ENCODE results near the gene SDF2. TPM values are rescaled to one million over a fixed set of nuclear protein-coding genes. Genes with fewer than 3 reads are reported as not detected.

SDF2 gene
- total and polyA plus RNA-seq, 9 of the 15 experiments (the other 6 are each of a cell fraction or from before 2014, with no cell fraction given): 41.2 to 132 (median 65.6) TPM

DNA sequence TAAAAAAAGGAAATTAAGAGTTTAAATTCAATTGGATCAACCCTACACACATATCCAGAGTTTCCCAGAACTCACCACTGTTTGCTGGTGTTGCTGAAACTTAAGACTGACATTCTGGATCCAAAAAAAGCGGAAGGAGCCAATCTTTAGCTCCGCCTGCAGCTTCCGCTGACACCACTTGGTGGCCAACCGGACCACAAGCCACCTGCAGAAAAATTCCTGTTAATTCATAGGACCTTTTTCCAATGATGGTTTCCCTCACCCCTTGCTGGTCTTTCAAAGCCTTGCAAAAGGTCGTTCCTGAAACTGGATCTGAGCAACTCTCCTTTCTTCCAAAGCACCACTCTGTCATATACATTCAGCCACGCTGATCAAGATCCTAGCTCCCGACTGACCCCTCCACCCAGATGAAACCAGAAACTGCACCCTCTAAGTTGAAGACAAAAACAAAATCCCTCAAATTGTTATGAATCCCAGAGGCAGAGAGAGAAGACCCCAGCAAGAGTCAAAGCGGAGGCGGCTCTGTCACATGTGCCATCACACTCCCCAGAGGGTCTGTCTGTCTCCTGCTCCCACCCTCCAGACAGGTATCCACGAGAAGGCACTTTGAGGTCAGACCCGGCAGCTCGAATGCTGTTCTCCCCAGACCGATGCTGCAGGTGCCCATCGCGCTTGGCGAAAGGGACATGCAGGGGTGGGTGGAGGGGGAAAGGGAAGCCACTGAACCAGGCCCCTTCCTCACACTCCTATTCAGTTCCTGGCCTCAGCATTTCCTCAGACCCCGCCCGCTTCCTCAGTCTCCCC is 17.5 kb downstream of the SDF2 start (continued):
- 0 out of 2 replicates have a peak, but pooled peaks have one; percentile 26 for TF ChIP-seq HMGXB4 (CRISPR knock-in tag; IDR thresholded peaks at IDR 0.05)
- TF ChIP-seq EP300 (IDR thresholded peaks at IDR 0.05; ENCODE audit: low read length): peak; percentile 31
- TF ChIP-seq XRCC5 (IDR thresholded peaks at IDR 0.05; ENCODE audit: low read depth, low read length): peak; percentile 58; the same call in 1 of the 2 replicates
- no peak for TF ChIP-seq ZKSCAN3 (CRISPR knock-in tag; IDR thresholded peaks at IDR 0.05)
- no peak for TF ChIP-seq MYBL2 (IDR thresholded peaks at IDR 0.05; ENCODE audit: low read depth)
- TF ChIP-seq MYBL2 (CRISPR knock-in tag; IDR thresholded peaks at IDR 0.05; ENCODE audit: borderline replicate concordance): no peak
- no peak for TF ChIP-seq ZNF143 (CRISPR knock-in tag; IDR thresholded peaks at IDR 0.05)
- TF ChIP-seq NCOA6 (IDR thresholded peaks at IDR 0.05): no peak
- TF ChIP-seq, protein P1, sequence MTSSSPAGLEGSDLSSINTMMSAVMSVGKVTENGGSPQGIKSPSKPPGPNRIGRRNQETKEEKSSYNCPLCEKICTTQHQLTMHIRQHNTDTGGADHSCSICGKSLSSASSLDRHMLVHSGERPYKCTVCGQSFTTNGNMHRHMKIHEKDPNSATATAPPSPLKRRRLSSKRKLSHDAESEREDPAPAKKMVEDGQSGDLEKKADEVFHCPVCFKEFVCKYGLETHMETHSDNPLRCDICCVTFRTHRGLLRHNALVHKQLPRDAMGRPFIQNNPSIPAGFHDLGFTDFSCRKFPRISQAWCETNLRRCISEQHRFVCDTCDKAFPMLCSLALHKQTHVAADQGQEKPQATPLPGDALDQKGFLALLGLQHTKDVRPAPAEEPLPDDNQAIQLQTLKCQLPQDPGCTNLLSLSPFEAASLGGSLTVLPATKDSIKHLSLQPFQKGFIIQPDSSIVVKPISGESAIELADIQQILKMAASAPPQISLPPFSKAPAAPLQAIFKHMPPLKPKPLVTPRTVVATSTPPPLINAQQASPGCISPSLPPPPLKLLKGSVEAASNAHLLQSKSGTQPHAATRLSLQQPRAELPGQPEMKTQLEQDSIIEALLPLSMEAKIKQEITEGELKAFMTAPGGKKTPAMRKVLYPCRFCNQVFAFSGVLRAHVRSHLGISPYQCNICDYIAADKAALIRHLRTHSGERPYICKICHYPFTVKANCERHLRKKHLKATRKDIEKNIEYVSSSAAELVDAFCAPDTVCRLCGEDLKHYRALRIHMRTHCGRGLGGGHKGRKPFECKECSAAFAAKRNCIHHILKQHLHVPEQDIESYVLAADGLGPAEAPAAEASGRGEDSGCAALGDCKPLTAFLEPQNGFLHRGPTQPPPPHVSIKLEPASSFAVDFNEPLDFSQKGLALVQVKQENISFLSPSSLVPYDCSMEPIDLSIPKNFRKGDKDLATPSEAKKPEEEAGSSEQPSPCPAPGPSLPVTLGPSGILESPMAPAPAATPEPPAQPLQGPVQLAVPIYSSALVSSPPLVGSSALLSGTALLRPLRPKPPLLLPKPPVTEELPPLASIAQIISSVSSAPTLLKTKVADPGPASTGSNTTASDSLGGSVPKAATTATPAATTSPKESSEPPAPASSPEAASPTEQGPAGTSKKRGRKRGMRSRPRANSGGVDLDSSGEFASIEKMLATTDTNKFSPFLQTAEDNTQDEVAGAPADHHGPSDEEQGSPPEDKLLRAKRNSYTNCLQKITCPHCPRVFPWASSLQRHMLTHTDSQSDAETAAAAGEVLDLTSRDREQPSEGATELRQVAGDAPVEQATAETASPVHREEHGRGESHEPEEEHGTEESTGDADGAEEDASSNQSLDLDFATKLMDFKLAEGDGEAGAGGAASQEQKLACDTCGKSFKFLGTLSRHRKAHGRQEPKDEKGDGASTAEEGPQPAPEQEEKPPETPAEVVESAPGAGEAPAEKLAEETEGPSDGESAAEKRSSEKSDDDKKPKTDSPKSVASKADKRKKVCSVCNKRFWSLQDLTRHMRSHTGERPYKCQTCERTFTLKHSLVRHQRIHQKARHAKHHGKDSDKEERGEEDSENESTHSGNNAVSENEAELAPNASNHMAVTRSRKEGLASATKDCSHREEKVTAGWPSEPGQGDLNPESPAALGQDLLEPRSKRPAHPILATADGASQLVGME (CRISPR knock-in tag; IDR thresholded peaks at IDR 0.05): 0 out of 2 replicates have a peak, but pooled peaks have one; percentile 54
- no peak for TF ChIP-seq CBX8 (IDR thresholded peaks at IDR 0.05; ENCODE audit: borderline replicate concordance, extremely low read depth, low read depth, low read length, poor library complexity, severe bottlenecking)
- 0 out of 2 replicates have a peak, but pooled peaks have one; percentile 49 for TF ChIP-seq ZNF76 (CRISPR knock-in tag; IDR thresholded peaks at IDR 0.05; ENCODE audit: borderline replicate concordance)
- TF ChIP-seq CEBPG (CRISPR knock-in tag; IDR thresholded peaks at IDR 0.05): no peak
- no peak for TF ChIP-seq CEBPG (tag; conservative IDR thresholded peaks at IDR 0.05 in 1 of 2, IDR thresholded peaks at IDR 0.05 in 1 of 2)
- TF ChIP-seq YBX1 (IDR thresholded peaks at IDR 0.05): no peak
- TF ChIP-seq, protein P2, sequence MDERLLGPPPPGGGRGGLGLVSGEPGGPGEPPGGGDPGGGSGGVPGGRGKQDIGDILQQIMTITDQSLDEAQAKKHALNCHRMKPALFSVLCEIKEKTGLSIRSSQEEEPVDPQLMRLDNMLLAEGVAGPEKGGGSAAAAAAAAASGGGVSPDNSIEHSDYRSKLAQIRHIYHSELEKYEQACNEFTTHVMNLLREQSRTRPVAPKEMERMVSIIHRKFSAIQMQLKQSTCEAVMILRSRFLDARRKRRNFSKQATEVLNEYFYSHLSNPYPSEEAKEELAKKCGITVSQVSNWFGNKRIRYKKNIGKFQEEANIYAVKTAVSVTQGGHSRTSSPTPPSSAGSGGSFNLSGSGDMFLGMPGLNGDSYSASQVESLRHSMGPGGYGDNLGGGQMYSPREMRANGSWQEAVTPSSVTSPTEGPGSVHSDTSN (CRISPR knock-in tag; IDR thresholded peaks at IDR 0.05; ENCODE audit: low read depth): no peak
- TF ChIP-seq, protein P2 (tag; conservative IDR thresholded peaks at IDR 0.05; ENCODE audit: low read depth): peak; percentile 24; the same call in 1 of the 2 replicates
- TF ChIP-seq SP2 (IDR thresholded peaks at IDR 0.05; ENCODE audit: extremely low read depth, low read depth, low read length, poor library complexity, severe bottlenecking): no peak
